Measurements from ENCODE around the gene STMN1.

The STMN1 gene

DNA sequence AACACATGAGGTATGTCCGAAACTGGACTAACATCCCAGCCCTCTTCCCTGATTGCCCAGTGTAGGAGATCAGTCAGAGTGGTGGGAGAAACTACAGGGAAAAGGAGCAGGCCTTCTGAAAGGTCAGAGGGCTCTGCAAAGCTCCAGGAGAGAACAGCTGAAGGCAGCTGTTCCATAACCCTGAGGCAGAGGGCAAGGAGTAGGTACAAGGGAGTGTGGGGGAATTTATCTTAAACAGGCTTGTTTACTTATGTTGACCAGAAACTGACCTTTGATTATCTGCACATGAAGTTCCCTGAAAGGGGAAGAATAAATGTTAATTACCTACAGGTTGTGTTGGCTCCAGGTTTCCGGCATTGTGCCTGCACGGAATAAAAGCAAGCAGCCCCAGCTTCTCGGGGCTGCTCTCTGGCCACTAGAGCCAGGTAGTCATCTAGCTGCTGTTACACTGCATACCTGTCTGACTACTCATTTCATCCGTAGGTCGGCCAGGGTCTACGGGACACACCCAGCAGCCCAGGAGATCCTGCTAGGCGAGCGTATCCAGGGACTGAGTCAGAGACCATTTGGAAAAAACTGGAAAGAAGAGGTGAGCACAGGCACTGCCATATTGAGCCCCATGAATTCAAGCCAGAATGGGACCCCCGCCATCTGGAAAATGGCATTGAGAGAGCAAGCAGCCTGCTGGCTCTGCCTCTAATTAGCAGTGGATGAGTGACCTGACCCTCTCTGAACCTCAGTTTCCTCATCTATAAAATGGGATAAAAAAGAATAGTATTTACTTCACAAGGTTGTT lies 15.8 kb downstream of the STMN1 start:
- DNase-seq, result no peak

DNA sequence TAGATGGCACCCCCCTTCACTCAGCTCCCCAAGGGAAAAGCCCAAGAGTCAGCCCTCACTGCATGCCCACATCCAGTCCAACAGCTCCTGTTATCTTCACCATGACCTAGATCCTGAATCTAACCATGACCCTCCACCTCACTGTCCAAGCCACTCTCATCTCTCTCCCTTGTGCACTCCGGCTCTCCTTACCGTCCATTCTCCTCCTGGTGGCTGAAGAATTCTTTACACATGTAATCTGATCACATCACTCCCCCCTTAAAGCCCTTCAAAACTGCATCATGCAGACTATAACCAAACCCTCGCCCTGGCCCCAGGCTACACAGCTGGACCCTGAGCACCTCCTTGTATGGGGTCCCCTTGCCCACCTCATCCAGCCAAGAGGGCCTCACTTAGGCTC lies 16.7 kb downstream of the STMN1 start:
- no peak for DNase-seq

DNA sequence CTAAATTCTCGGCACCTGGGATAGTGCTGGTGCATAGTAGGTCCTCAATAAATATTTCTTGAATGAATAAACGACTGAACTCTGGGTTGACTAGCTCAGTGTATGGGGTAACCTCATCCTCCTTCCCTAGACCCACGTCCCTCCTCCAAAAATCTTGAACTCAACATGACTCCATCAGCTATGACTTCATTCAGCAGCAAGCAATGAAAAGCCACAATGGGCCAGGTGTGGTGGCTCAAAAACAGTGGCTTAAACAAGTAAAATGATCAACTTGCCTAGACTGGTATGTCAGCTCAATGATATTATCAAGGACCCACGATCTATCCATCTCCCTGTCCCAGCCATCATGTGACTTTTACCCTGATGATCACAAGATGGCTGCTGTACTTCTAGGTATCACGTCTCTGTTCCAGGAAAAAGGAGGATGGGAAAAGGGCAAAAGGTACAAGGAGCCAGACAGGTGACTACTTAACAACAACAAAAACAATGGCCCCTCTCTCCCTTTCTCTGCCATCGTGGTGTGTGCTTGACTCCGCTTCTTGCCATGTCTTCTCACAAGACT lies 17.7 kb downstream of the STMN1 start:
- no peak for DNase-seq

DNA sequence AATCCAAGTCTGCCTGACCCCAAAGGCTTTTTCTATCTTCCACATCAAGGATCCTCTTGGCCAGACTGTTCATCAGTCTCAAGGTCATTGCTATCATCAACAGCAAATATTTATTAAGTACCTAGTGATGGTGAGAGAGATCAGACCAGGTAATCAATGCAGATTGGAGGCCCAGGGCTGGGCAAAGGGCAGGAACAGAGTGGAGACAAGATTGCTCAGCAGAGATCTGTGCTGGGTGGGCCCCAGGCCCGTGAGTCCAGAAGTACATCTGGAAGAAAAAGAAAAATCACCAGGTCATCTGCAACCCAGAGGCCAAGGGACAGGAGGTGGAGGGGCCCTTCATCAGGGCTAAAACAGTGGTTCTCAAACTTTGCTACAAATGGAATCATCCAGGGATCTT lies 20.6 kb downstream of the STMN1 start:
- no peak for DNase-seq

DNA sequence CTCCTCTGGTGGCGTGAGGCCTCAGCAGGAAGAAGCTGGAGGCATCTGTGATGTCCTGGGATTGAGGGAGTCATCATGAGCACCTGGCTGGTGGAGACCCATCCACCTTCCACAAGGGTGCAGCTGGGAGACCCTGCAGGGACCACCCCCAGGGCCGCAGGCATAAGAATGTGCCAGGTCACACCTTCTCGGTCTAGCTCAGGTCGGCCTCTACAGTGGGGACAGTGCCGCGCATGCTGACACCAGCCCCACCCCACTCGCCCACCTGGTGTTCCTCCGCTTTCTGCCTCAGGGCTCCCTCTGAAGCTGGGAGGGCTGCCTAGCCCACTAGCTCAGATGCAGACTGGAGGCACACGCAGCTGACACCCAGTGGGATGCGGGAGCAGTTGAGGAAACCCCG lies 25.0 kb downstream of the STMN1 start:
- DNase-seq, result no peak

DNA sequence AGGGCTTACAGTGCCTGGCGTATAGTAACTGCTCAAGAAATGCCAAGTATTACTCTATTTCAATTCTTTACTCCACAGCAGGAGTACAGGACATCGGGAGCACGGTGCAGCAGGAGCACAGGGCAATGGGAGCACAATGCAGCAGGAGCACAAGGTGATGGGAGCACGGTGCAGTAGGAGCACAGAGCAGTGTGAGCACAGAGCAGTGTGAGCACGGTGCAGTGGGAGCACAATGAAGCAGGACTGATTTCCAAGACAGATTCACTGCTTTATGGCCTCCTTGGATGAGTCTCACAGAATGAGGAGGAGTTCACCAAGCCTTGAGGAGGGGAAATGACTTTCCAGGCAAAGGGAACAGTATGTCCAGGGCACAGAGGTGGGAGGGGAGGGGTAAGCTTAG lies 25.7 kb downstream of the STMN1 start:
- no peak for DNase-seq

DNA sequence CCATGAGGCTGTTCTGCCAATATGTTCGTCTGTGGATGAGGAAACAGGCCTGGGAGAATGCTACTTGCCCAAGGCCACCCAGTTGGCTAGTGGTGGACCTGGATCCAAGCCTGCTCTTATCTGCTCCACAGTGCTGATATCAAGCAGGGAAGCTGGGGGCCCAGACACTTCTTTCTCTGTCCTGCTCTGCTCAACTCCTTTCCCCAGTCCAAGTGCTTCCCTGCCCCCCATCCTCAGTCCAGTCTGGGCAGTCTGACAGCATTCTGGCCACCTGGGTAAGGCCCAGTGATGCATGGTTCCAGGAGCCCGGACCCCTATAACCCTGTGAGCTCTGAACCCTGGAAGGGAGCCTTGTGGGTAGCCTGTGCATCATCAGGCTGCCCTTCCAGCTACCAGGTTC lies 26.5 kb downstream of the STMN1 start:
- no peak for DNase-seq

DNA sequence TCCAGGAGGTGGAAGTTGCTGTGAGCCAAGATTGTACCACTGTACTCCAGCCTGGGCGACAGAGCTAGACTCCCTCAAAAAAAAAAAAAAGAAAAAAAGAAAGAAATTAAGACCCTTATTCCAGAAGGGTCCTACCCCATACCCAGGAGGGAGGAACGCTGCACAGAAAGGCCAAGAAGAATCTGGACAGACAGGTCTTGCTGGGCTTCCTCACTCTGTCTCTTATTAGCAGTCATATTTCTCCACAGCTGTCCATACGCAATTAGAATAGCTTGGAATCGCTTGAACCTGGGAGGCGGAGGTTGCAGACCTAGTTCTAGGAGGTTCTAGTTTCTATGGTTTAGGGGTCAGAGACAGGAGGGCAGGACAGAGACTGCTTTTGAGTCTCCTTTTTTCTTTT lies 27.5 kb downstream of the STMN1 start:
- no peak for DNase-seq

DNA sequence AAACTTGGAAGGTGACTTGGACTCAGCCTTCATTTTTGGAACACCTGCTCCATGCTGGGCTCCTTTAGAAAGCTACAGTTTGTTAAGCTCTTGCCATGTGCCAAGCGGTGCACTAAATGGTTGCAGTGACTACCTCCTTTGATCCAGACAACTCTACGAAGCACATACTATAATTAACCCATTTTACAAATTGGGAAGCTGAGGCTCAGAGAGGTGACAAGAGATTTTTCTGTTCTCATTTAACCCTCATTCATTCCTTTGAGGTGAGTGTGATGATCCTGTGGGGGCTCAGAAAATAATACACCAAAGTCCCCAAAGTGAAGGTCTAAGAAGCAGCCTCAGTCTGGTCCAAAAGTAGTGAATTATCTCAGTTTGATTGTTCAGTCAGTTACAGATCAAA lies 29.1 kb downstream of the STMN1 start:
- no peak for DNase-seq

DNA sequence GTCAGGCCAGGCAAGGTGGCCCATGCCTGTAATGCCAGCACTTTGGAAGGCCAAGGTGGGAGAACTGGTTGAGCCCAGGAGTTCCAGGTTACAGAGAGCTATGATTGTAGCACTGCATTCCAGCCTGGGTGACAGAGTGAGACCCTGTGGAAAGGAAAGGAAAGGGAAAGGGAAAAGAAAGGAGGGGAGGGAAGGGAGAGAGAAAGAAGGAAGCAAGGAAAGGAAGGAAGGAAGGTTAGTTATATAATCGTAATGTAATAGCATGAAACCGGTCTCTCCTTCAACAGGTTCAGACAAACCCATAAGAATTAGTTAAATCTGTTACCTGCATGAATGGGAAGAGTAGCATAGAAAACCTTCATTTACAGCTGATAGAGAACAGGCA lies 29.5 kb downstream of the STMN1 start:
- DNase-seq, result no peak

DNA sequence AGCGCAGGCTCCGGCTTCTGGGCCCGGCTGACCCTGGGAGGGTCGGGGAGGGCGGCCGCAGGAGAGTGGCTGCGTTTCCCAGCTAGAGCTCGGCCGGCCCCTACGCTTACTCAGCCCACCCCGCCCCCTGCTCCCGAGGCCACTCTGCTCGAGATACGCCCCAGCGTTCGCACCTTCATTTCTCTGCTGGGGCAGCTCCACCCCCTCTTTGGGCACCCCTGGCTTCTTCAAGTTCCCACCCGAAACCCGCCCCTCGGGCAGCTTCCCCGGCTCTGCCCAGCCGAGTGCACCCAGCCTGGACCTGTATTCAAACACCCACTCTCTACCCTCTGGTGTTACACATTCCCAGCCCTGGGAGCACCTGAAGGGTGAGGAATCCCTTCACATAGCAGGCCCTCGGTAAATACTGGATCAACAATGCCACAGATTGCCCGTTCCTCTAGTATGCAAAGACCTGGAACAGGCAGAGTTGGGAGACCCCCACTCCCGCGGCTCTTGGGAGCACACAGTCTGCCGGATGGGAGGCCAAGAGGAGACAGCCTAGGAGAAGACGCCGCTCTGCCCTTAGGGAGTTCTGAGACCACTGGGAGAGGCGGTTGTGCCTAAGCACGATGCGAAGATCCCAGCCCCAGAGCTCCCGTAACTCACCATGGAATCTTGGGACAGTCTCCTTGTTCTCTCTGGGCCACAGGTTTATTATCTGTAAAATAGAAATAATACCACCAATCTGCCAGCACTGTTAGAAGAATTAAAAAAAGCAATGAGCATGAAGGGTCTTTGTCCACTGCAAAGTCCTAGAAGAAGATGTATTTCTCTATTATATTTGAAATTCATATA lies 30.1 kb downstream of the STMN1 start:
- no peak for DNase-seq

DNA sequence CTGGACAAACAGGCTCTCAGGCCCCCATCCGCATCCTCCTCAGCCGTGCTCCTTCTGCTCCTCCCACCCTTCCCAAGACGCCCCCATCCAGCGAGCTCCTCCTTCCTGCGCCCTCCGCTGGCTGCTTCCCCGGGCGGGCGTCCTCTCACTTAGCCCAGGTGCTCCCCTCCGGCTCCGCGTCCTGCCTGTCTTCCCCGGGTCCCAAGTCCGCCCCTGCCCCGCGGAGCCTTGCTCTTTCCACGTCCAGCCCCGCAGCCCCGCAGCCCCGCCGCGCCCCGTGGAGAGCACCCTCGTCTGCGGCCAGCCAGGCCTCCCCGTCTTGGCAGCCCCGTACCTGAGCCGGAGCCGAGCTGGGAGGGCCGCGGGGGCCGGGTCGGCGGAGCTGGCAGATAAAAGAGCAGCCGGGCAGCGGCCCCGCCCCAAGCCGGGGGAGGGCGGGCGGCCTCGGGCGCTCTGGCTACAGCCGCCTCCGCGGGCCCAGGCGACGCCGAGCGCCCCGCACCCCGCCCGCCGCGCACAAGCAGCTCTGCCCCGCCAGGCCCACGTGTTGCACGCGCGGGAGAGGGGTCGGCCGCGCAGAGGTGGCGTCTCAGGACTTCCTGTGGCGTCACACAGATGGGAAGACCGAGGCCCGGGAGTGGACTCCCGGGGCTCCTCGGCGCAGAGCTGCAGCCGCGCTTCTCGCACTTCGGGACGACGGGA lies 30.9 kb downstream of the STMN1 start, which contains the start of gene PAQR7:
PAQR7 (minus strand) TSS at position 555 of the 702 bp plus-strand sequence. CDS start 11,869 bp downstream, outside the sequence.
- no peak for DNase-seq

DNA sequence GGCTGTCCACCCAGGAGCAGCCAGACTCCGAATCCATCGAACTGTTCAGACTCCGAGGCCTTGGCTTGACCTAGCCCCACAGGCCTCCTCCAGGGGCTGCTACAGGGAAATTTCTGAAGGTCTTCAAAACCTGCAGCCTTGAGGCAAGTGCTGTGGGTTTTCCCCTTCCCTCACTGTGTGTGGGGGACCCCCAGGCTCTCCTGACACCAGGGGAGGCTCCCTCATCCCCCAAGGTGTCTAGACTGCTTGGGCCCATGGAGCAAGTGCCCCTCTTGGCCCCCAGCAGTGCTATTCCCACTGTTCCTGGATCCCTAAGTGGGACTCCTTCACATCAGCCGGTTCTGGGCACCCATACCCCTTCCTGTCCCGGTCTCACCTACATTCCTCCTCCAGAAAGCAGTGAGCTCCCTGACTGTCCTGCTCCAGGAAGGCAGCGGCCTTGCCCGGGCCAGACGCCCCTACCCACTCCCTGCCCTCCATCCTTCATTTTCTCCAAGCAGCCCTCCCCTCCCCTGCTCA lies 31.5 kb downstream of the STMN1 start:
- no peak for DNase-seq

DNA sequence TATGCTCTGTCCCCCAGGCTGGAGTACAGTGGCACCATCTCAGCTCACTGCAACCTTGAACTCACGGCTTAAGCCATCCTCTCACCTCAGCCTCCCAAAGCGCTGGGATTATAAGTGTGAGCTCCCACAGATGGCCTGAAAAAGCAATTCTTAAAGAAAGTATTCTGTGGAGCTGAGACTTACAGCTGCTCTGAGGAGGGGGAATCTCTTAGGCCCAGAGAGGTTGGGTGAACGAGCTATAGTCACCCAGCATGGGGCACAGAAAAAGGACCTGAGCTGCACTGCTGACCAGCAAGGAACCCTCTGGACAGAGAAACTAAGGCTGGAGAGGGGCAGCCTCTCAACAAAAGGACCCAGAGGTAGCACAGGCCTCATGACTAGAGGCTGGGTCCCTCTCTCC lies 32.0 kb downstream of the STMN1 start:
- no peak for DNase-seq

DNA sequence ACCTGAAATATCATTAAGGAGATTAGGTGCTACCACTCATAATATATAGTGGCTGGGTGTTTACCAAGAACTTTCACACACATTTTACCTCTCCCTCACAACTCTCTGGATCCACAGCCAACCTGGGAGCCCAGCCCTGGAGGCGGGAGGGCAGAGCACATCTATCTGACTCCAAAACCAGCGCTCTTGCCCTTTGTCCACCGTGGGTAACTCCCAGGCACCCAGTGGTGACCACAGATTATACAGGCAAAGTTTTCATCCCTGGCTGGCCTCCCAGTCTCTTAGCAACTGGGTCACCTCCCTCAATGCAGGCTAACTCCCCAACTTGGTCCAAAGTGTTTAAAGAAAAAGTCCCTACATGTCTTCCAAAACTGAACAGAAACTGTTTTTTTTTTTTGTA lies 33.1 kb downstream of the STMN1 start:
- DNase-seq, result no peak

DNA sequence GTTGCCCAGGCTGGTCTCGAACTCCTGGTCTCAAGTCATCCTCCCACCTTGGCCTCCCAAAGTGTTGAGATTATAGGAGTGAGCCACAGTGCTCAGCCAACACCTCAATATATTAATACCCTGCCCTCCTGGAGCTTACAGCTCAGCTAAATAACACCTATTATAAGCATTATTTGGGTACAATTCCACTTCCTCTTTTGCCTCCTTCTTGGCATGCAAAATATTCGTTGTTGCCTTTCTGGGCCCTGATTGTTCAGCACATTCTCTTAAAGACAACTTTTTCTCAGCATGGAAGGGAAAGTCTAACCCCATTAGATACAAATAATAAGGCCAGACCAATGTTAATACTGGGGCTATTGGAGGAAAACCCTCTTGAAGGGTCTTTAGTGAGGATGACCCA lies 33.5 kb downstream of the STMN1 start:
- DNase-seq, result no peak

DNA sequence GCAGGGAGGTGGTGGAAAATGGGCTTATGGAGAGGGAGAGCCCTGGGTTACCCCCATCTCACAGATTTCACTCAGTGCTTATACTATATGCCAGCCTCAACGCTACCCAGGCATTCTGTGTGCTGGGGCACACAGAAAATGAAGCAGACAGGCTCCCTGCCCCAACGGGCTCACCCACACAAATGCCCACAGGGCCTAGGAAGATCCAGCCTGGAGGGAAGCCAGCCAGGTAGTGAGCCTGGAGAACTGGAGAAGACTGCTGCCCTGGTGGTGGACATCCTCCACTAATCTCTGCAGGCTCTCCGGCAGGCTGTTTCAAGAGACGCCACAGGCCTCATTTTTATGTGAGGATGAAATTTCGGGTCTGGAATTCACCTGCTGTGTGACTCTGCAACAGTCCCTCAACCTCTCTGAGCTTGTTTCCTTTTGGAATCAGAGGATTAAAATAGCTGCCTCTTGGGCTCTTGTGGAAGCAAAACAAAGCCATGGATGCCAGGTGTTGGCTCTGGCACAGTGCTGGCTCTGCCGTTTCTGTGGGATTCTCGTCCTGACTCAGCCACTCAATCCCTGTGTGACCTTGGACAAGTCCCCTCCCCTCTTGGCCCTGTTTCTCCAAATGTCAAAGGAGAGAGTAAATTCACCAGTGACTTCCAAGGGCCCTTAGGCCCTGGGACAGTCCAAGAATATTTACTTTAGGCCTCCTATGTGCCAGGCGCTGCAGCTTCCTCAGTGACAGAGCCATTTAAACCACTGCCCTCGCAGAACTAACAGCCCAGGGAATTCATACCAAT lies 34.3 kb downstream of the STMN1 start:
- DNase-seq, result no peak

DNA sequence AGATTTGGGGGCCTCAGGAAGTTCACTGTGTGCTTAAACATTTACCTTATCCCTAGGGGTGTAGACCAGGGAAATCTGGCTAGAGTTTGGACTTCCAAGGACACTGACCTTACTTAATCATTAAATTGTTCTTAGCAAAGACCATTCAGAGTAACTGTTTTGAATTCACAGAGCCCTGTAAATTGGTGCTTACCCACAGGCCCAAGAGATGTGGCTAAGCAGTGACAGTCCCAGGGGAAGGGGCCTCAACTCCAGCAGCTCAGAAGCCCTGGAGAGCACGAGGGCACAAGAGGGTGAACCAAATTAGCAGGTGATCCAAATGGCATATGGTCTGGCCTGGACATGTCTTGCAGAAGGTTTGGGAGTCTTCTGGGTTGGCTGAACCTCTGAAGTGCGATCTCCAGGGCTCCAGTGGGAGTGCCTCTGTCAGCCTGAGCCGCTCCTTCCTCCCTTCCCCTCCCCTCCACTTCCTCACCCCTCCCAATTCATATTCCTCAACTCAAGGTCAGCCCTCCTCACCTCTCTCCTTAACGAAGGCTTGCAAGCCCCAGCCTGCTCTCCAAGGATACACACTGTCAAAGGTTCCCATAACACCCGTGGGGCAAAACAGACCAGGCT lies 35.0 kb downstream of the STMN1 start:
- DNase-seq, result no peak

DNA sequence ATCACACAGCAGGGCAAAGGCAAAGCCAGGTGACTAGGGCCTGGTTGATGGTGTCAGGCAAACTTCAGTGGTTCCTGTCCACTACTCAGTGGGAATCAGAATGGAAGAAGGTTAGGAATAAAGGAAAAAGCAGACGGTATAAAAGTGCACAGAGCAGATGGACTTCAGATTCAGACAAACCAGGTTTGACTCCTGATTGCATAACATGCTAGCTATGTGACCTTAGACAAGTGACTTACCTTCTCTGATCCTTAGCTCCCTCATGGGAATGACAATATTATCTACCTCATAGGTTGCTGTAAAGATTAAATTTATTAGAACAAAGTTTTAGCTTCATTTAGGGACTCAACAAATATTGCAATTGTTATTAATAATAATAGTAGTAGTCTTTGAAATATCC lies 35.6 kb downstream of the STMN1 start:
- DNase-seq, result no peak

DNA sequence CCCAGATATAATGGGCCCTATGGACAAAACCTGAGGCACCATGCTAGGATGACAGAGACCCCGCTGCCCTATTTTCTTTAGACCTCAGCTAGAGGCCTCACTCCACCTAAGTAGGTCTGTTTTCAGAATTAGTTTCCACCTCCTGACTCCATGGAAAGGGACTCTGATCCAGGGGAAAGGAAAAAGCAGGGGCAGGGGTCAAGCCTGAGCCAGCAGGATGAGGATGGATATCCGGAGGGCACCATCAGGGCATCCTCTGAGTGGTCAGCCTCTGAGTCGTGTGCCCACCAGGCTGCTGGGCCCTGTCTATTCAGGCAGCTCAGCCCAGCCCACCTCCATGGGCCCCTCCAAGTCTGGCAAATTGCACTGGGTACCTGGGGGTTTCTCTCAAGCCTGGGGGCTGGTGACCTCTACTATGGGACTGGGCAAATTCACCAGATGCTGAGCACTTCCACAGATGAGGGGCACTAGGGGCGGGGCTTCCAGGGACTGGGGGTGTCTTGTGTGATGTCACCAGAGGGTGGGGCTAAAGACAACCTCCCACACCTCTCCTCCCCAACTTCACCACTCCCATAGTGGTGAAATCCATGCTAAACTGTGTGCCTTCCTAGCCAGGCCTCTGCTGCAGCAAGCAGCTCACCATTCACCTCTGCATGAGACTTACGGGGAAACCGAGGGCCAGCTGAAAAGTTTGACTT lies 36.2 kb downstream of the STMN1 start:
- DNase-seq, result no peak
